ENCODE results near the gene TNS3. TPM values are rescaled to one million over a fixed set of nuclear protein-coding genes. Genes with fewer than 3 reads are reported as not detected.

TNS3 gene
- total RNA-seq, 1 experiment from 2014 or later = 9.5 TPM

DNA sequence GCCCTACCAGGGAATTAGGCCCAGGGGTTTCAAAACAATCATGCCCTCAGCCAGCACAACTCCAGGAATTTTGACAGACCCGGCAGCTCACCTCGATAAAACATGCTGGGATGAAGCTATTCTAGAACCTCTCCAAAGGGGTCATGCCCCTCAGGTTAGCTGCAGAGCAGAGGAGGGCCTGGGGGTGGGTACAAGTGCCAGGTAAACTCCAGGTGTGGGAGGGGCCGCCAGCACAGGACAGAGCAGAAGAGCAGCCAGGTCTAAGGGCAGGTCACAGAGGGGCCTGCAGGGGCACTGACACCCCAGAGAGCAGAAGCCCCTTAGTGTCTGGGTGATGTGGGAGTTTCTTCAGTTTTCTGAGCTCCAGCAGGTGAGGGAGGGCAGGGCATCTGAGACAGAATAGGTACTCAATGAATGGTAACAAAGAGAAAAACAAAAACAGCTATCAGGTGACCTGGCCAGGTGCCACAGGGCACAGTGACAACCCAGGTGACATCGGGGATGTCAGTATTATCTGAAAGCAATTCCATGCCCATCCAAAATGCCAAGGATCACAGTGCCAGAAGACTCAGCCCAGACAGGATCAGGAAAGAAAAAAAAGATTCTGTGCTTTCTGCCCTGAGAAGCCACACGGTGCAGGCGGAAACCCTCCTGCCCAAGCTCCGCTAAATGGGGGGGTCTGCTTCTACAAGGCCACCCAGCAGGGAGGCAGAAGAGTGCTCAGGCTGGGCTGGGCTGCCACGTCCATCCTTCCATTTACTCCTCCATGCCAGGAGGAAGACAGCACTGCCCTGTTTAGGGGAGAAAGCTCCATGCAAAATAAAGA is 104.5 kb downstream of the TNS3 start:
- DNase-seq = no peak
- Histone ChIP-seq H3K23ac (ENCODE audit: insufficient read length, low read depth, low read length) (no peak overlapping the region), H2BK12ac (ENCODE audit: insufficient read length, low read depth, low read length) (no peak overlapping the region), H4K8ac (replicated peaks; ENCODE audit: insufficient read length, low read depth, low read length) (no peak overlapping the region), H3K4me1 (ENCODE audit: insufficient read depth, low read length) (peaks cover 12% of the 10 kb centered on the region; the same call in 1 of the 2 replicates), H3K9ac (ENCODE audit: extremely low read depth, insufficient read length, low read length) (no peak overlapping the region), H2BK15ac (ENCODE audit: low read depth, low read length) (no peak overlapping the region), H2BK20ac (ENCODE audit: low read depth, low read length, poor library complexity, severe bottlenecking) (no peak overlapping the region), H2BK5ac (ENCODE audit: insufficient read length, low read length) (no peak overlapping the region), H3K18ac (ENCODE audit: insufficient read length, low read depth, low read length) (no peak overlapping the region), H3K9me3 (ENCODE audit: control insufficient read depth, low read depth, low read length) (no peaks in the 10 kb centered on the region), H3K4me2 (ENCODE audit: insufficient read depth, insufficient read length, low read length) (no peak overlapping the region), H3K79me2 (ENCODE audit: insufficient read depth, low read length) (no peaks in the 10 kb centered on the region), H3K23me2 (ENCODE audit: insufficient read length, low read depth, low read length, poor library complexity, severe bottlenecking) (no peaks in the 10 kb centered on the region), H2AFZ (ENCODE audit: low read length) (no peak overlapping the region), H3K79me1 (ENCODE audit: insufficient read depth, low read depth, low read length, poor library complexity, severe bottlenecking) (no peaks in the 10 kb centered on the region), H3T11ph (ENCODE audit: low read length) (no peak overlapping the region), H4K5ac (ENCODE audit: insufficient read length, low read depth, low read length) (no peak overlapping the region), H2AK5ac (ENCODE audit: insufficient read length, low read length) (no peak overlapping the region), H3K56ac (ENCODE audit: insufficient read length, low read depth, low read length) (no peak overlapping the region), H4K91ac (ENCODE audit: insufficient read length, low read depth, low read length) (no peak overlapping the region), H3K14ac (ENCODE audit: insufficient read depth, low read length) (no peak overlapping the region), H3K4ac (ENCODE audit: low read depth, low read length) (no peak overlapping the region), H3K27me3 (ENCODE audit: insufficient read depth, low read length) (peaks cover 22% of the 10 kb centered on the region; the same call in 1 of the 2 replicates), H2BK120ac (ENCODE audit: low read depth, low read length, poor library complexity, severe bottlenecking) (no peak overlapping the region), H4K20me1 (ENCODE audit: control insufficient read depth, insufficient read depth, insufficient read length) (no peaks in the 10 kb centered on the region), H3K27ac (ENCODE audit: insufficient read length, low read depth, low read length) (no peak overlapping the region)
- H3K36me3 Mint-ChIP-seq (ENCODE audit: insufficient read depth in 1 of 3, low read depth in 3 of 3) = no peaks in the 10 kb centered on the region
- H3K27me3 Mint-ChIP-seq (ENCODE audit: low read depth) = peaks cover 70% of the 10 kb centered on the region
- TF ChIP-seq, protein P1, sequence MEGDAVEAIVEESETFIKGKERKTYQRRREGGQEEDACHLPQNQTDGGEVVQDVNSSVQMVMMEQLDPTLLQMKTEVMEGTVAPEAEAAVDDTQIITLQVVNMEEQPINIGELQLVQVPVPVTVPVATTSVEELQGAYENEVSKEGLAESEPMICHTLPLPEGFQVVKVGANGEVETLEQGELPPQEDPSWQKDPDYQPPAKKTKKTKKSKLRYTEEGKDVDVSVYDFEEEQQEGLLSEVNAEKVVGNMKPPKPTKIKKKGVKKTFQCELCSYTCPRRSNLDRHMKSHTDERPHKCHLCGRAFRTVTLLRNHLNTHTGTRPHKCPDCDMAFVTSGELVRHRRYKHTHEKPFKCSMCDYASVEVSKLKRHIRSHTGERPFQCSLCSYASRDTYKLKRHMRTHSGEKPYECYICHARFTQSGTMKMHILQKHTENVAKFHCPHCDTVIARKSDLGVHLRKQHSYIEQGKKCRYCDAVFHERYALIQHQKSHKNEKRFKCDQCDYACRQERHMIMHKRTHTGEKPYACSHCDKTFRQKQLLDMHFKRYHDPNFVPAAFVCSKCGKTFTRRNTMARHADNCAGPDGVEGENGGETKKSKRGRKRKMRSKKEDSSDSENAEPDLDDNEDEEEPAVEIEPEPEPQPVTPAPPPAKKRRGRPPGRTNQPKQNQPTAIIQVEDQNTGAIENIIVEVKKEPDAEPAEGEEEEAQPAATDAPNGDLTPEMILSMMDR (conservative IDR thresholded peaks at IDR 0.05) = no peak
- no peak overlapping the region for H3K4me3 Mint-ChIP-seq
- H3K27ac Mint-ChIP-seq = no peak overlapping the region; a peak in 1 of 7 replicates
- H3K9me3 Mint-ChIP-seq = peaks cover 0 to 2% of the 10 kb centered on the region in 2 experiments; a peak in 1 of 5 replicates
- peaks cover 29 to 31% of the 10 kb centered on the region in 2 experiments for H3K4me1 Mint-ChIP-seq
- no CpG with 5 or more reads among the region's 8 CpGs for WGBS (ENCODE audit: extremely low coverage, insufficient read length, low lambda C conversion rate)
